Spleen (tissue), 11 donors: ENCODE data around the gene LRIG1. TPM values are rescaled to one million over a fixed set of nuclear protein-coding genes. Genes with fewer than 3 reads are reported as not detected.

Experiments
- DNase-seq: peaks from one replicate; pipeline ENCODE4 v3.0.0-alpha.2; 2020
- H3K27ac ChIP-seq, 8 donors: fragments of 200-600 bp; sonication (generic) in 7 of 8; 1 replicate in 4 of 8; 2 replicates in 4 of 8; pipeline versions ENCODE4 v1.5.0 to v1.8.0; 2016 to 2021; ENCODE audit warnings: inconsistent platforms in 4 of 8, mild to moderate bottlenecking in 4 of 8, moderate library complexity in 1 of 8
- H3K27me3 ChIP-seq, 7 donors: fragments of 200-600 bp; sonication (generic) in 6 of 7; replicated peaks in 1 of 7; 1 replicate in 4 of 7; 2 replicates in 3 of 7; pipeline versions ENCODE4 v1.5.0 to v1.8.0; 2016 to 2021; ENCODE audit warnings: inconsistent platforms in 3 of 7, mild to moderate bottlenecking in 1 of 7
- H3K36me3 ChIP-seq, 6 donors: fragments of 200-600 bp; sonication (generic) in 5 of 6; 1 replicate in 4 of 6; 2 replicates in 2 of 6; pipeline versions ENCODE4 v1.5.0 to v1.8.0; 2016 to 2021; ENCODE audit warnings: inconsistent platforms in 2 of 6
- H3K4me1 ChIP-seq, 6 donors: fragments of 200-600 bp; sonication (generic) in 5 of 6; 1 replicate in 3 of 6; 2 replicates in 3 of 6; pipeline versions ENCODE4 v1.5.0 to v1.8.0; 2016 to 2021; ENCODE audit warnings: inconsistent platforms in 3 of 6
- H3K4me3 ChIP-seq, 8 donors: fragments of 200-600 bp; sonication (generic) in 7 of 8; 1 replicate in 4 of 8; 2 replicates in 4 of 8; pipeline versions ENCODE4 v1.5.0 to v1.8.0; 2016 to 2021; ENCODE audit warnings: inconsistent platforms in 4 of 8, mild to moderate bottlenecking in 4 of 8, moderate library complexity in 2 of 8
- H3K9me3 ChIP-seq, 8 donors: fragments of 200-600 bp; sonication (generic) in 7 of 8; 1 replicate in 4 of 8; 2 replicates in 4 of 8; pipeline versions ENCODE4 v1.5.0 to v1.8.0; 2016 to 2021; ENCODE audit warnings: inconsistent platforms in 4 of 8
- POLR2A ChIP-seq, 3 donors: fragments of 450-650 bp; IDR thresholded peaks; one replicate each; pipeline ENCODE4 v1.5.1; 2017; ENCODE audit warnings: antibody characterized with exemption in 3 of 3, mild to moderate bottlenecking in 1 of 3
- POLR2AphosphoS5 ChIP-seq, 3 donors: sonication (generic); formaldehyde crosslinking; IDR thresholded peaks; one replicate each; pipeline ENCODE4 v1.5.1; 2017; ENCODE audit warnings: antibody characterized with exemption in 3 of 3
- WGBS, 5 donors: extraction: QIAGEN DNeasy Blood & Tissue Kit in 3 of 5; methylation state at CpG; one replicate each; pipeline versions ENCODE4 v1.1.5 to v1.1.7; 2013 to 2018; 5-methylcytosine and 5-hydroxymethylcytosine counted together
- intact Hi-C: fragments of 100-400 bp; cut with DNase I; formaldehyde crosslinking; loops from one replicate; pipeline ENCODE4 v1.15.0; 2023; ENCODE audit warnings: low total_unique reads
- polyA plus RNA-seq, 3 donors: library from polyadenylated mRNA; stranded (reverse); fragments of 200-250 nt; gene quantifications; one replicate each; pipeline ENCODE4 v1.2.1, GENCODE V29; 2013
- total RNA-seq, 7 donors: library from RNA; depleted of rRNA in 3 of 7; stranded (reverse); fragments of >200 nt in 3 of 7; fragmentation: NEBNext Ultra II Directional in 4 of 7; extraction: Animal tissue kit (Norgen Biotek cat#: 25700) in 4 of 7; gene quantifications; one replicate each; pipeline versions ENCODE4 v1.1.0 to v1.2.1, GENCODE V29; 2016 to 2021
- TF ChIP-seq, protein P1 (sequence below), 11 experiments: fragments of 200-600 bp in 7 of 11; fragments of 450-650 bp in 4 of 11; sonication (generic) in 4 of 11; IDR thresholded peaks in 8 of 11; conservative IDR thresholded peaks in 3 of 11; 1 replicate in 7 of 11; 2 replicates in 4 of 11; pipeline versions ENCODE4 v1.4.0 to v1.8.0; 2016 to 2021; ENCODE audit warnings: antibody characterized with exemption in 11 of 11, inconsistent platforms in 4 of 11, mild to moderate bottlenecking in 1 of 11
- donor health status: healthy with polysubstance abuse.
- donor health status: DM: no; HTN: no; CAD: no; lungs with moderate emphysema.
- donor health status: DM: no; HTN: no; CAD: no.
- donor health status: Bipolar disorder and iron deficiency.
- donor health status: healthy.
- donor health status: DM: no; HTN: no; CAD: no.
- donor health status: DM: yes; HTN: yes; CAD: no.

The LRIG1 gene
- total and polyA plus RNA-seq, 10 donors = 5.9 to 19.7 (median 11.9) TPM

DNA sequence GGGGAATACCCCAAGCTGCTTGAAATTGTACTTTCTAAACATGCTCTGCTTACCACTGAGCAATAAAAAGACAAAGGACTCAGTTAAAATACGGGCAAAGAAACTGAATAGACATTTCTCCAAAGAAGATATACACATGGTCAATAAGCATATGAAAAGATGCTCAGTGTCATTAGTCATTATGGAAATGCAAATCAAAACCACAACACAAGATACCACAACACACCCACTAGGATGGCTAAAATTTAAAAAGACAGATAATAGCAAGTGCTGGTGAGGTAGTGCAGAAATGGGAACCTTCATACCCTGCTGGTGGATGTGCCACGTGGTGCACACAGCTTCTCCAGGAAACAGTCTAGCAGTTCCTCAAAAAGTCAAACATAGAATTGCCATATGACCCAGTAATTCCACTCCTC, 21.3 kb downstream of the LRIG1 start:
- intact Hi-C loops = no loop called here
- TF ChIP-seq, protein P1, sequence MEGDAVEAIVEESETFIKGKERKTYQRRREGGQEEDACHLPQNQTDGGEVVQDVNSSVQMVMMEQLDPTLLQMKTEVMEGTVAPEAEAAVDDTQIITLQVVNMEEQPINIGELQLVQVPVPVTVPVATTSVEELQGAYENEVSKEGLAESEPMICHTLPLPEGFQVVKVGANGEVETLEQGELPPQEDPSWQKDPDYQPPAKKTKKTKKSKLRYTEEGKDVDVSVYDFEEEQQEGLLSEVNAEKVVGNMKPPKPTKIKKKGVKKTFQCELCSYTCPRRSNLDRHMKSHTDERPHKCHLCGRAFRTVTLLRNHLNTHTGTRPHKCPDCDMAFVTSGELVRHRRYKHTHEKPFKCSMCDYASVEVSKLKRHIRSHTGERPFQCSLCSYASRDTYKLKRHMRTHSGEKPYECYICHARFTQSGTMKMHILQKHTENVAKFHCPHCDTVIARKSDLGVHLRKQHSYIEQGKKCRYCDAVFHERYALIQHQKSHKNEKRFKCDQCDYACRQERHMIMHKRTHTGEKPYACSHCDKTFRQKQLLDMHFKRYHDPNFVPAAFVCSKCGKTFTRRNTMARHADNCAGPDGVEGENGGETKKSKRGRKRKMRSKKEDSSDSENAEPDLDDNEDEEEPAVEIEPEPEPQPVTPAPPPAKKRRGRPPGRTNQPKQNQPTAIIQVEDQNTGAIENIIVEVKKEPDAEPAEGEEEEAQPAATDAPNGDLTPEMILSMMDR (IDR thresholded peaks at IDR 0.05 in 8 of 11, conservative IDR thresholded peaks at IDR 0.05 in 3 of 11) = no peak
- TF ChIP-seq POLR2AphosphoS5 (IDR thresholded peaks at IDR 0.05) (no peak), POLR2A (IDR thresholded peaks at IDR 0.05) (no peak)
- no peak overlapping the region for H3K27ac ChIP-seq
- H3K27me3 ChIP-seq = no peaks in the 10 kb centered on the region
- H3K4me1 ChIP-seq = peaks cover 10 to 61% (median 29%) of the 10 kb centered on the region in 6 donors
- no peak overlapping the region for H3K4me3 ChIP-seq
- H3K9me3 ChIP-seq = peaks cover 0 to 11% (median 0%) of the 10 kb centered on the region in 8 donors
- DNase-seq = no peak
- no peaks in the 10 kb centered on the region for H3K36me3 ChIP-seq
- WGBS, 5 donors = 57 to 63% (median 60%) methylated on average over 2 of the region's 2 CpGs

DNA sequence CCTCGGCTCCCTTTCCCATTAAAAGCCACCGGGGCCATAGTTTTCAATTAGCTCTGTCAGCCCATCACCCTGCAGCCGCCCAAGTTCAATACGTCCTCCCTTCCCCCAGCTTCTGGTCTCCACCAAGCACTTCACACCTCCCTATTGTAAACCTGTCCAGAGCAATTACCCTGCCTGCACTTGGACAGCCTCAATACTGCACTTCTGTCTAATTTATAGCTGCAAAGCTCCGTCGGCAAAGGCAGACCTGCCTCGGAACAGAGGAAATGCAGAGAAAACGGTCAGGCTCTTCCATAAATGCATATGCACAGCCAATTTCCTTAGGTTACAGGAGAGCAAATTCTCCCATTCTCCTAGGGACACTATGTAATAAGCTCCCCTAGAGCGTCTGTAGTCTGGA, 21.9 kb downstream of the LRIG1 start:
- 79 to 88% (median 80%) methylated on average over 9 of the region's 9 CpGs for WGBS, 5 donors
- H3K9me3 ChIP-seq = peaks cover 0 to 11% (median 0%) of the 10 kb centered on the region in 8 donors
- no peak overlapping the region for H3K27ac ChIP-seq
- no peaks in the 10 kb centered on the region for H3K27me3 ChIP-seq
- H3K36me3 ChIP-seq = no peaks in the 10 kb centered on the region
- intact Hi-C loops = no loop called here
- TF ChIP-seq POLR2AphosphoS5 (IDR thresholded peaks at IDR 0.05) (no peak), POLR2A (IDR thresholded peaks at IDR 0.05) (no peak)
- TF ChIP-seq, protein P1 (IDR thresholded peaks at IDR 0.05 in 8 of 11, conservative IDR thresholded peaks at IDR 0.05 in 3 of 11) = no peak
- DNase-seq = no peak
- H3K4me3 ChIP-seq = no peak overlapping the region
- H3K4me1 ChIP-seq = peaks cover 10 to 66% (median 29%) of the 10 kb centered on the region in 6 donors

DNA sequence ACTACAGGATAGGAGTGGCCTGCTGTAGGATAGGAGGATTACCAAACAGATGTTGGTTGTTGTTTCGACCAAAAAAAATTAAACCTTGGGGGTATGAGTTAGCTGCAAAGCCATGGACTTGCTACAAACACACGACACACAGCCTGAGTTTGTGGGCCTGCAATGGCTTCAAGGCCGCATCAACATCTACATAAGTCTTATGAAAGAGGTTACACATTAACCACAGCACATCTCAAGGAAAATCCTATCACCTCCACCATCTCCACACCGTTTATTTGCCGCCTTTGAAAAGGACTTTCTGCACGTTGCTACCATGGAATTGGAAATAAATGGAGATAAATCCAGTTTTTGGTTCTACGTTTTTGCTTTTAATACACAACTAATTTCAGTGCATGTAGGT, 23.0 kb downstream of the LRIG1 start:
- no peak overlapping the region for H3K27ac ChIP-seq
- no peak overlapping the region for H3K4me3 ChIP-seq
- DNase-seq = no peak
- peaks cover 15 to 67% (median 32%) of the 10 kb centered on the region in 6 donors for H3K4me1 ChIP-seq
- intact Hi-C loops = no loop called here
- H3K27me3 ChIP-seq = no peaks in the 10 kb centered on the region
- WGBS, 5 donors = 87 to 93% (median 87%) methylated on average over 7 of the region's 7 CpGs
- no peaks in the 10 kb centered on the region for H3K36me3 ChIP-seq
- H3K9me3 ChIP-seq = peaks cover 0 to 11% (median 0%) of the 10 kb centered on the region in 8 donors
- TF ChIP-seq POLR2AphosphoS5 (IDR thresholded peaks at IDR 0.05) = no peak
- no peak for TF ChIP-seq POLR2A (IDR thresholded peaks at IDR 0.05)
- TF ChIP-seq, protein P1 (IDR thresholded peaks at IDR 0.05 in 8 of 11, conservative IDR thresholded peaks at IDR 0.05 in 3 of 11) = no peak

DNA sequence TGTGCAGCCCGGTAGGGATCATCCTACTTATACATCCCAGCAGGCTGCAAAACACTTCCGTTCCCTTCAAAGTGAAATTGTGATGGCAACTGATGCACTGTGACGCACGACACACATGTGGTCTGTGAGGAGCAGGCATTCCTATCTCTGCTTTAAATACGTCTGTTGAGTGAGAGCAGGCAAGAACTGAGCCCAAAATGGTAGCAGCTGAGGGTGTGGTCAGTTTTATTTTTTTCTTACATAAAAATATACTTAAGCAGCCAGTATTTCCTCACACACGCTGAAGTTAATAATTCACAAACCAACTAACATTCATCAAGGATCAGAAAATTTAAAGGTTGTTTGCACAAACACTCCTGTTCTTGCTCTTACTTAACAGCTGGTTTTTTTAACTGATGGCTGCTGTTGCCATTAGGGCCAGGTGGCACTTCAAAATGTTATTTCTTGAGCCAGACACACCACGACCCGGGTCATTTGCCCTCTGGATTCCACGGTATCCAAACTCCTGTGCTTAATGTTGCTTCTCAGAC, 23.9 kb downstream of the LRIG1 start:
- H3K27ac ChIP-seq = no peak overlapping the region
- TF ChIP-seq POLR2A (IDR thresholded peaks at IDR 0.05) = no peak
- TF ChIP-seq, protein P1 (IDR thresholded peaks at IDR 0.05 in 8 of 11, conservative IDR thresholded peaks at IDR 0.05 in 3 of 11) = no peak
- no peak for TF ChIP-seq POLR2AphosphoS5 (IDR thresholded peaks at IDR 0.05)
- no peak for DNase-seq
- 87 to 94% (median 89%) methylated on average over 9 of the region's 9 CpGs for WGBS, 5 donors
- intact Hi-C loops = no loop called here
- H3K9me3 ChIP-seq = peaks cover 0 to 11% (median 0%) of the 10 kb centered on the region in 8 donors
- H3K36me3 ChIP-seq = no peaks in the 10 kb centered on the region
- no peaks in the 10 kb centered on the region for H3K27me3 ChIP-seq
- peaks cover 21 to 67% (median 32%) of the 10 kb centered on the region in 6 donors for H3K4me1 ChIP-seq
- H3K4me3 ChIP-seq = no peak overlapping the region
